Ecto neural progenitor cell (in vitro differentiated cells): ENCODE results near the gene RBBP8.

ENCODE experiments used
- DNase-seq: peaks from one replicate; pipeline ENCODE4 v3.0.0-alpha.2; 2018; ENCODE audit warnings: low spot score

Gene RBBP8

GRCh38 chr18:23063502-23063901, 130.4 kb downstream of the RBBP8 start:
- no peak for DNase-seq

DNA sequence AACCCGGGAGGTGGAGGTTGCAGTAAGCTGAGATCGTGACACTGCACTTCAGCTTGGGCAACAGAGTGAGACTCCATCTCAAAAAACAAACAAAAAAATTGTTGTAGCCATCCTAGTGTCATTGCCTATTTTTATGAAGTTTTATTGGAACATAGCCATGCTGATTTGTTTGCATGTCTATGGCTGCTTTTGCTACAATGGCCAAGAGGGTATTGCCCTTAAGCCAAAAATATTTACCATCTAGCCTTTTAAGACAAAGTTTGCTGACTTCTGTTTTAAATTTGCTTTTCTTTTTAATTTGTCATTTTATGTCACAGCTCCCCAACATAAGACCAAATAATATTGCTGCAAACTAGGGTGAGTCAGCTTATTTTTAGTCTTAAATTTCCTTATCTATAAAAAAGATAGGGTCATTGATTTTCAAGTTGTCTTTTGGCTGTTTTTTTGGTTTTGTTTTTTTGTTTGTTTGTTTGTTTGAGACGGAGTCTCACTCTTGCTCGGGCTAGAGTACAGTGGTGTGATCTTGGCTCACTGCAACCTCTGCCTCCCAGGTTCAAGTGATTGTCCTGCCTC, 132.2 kb downstream of the RBBP8 start:
- DNase-seq, result no peak

DNA sequence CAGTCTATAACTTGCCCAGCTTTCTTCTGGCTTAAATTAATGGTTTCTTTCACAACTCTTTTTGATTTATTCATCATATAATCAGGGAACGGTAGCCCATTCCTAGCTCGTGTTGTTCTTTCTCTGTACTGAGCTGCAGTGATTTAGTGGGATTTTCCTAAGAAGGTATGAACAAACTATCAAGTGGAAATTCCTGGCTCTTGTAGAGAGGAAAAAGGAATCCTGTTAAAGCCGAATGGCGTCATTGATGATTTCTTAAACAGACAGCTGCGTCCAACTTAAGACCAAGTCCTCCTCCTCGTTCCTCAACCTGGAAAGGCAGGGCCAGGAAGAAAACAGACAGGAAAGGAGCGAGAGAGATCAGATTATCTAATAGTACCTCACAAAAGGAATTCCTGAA, 132.9 kb downstream of the RBBP8 start:
- no peak for DNase-seq

DNA sequence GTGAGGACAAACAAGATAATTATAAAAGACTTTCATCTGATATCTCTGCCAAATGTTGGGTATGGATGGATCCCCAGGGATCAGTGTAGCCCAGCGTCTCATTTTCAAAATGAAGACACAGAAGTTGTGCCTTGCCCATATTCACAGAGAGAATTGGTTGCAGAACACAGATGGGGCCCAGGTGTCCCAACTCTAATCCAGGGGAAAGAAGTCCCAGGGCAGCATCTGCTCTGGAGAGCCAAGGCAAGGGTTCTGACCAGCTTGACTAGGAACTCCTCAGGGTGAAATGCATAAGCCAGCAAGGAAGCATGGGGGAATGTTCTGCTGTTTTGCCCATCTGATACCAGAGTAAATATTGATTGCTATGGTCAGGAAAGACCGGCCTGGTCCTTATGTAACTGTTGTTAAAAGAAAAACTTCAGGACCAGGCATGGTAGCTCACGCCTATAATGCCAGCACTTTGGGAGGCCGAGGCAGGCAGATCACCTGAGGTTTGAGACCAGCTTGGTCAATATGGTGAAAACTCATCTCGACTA, 133.4 kb downstream of the RBBP8 start:
- no peak for DNase-seq

DNA sequence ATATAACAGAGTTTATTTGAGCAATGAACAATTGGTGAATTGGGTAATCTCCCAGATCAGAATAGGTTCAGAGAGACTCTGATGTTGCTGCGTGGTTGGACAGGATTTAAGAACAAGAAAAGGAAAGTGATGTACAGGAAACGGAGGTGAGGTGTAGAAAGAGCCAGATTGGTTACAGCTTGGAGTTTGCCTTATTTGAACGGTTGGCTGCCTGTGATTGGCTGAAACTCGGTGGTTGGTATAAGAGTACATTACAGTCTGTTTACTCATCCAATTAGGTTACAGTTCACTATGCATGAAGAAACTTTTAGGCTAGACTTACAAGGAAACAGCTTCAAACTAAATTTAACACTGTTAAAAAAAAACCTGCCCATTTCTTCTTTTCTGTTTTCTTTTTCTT, 134.1 kb downstream of the RBBP8 start:
- no peak for DNase-seq

DNA sequence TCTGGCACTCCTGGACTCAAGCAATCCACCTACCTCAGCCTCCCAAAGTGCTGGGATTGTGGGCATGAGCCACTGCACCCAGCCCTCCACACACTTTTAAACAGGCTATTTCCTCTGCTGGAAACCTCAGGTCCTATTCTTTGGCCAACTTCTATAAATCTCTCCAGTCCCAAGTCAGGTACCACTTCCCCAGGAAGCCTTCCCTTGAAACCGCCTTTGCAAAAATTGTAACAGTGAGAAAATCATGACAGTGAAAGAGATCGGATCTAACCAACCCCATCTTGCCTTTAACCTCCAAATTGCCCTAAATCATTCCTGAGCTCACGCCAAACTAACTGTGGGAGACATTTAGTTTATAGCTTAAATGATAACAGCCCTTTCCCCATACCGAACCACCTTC, 134.9 kb downstream of the RBBP8 start:
- no peak for DNase-seq

DNA sequence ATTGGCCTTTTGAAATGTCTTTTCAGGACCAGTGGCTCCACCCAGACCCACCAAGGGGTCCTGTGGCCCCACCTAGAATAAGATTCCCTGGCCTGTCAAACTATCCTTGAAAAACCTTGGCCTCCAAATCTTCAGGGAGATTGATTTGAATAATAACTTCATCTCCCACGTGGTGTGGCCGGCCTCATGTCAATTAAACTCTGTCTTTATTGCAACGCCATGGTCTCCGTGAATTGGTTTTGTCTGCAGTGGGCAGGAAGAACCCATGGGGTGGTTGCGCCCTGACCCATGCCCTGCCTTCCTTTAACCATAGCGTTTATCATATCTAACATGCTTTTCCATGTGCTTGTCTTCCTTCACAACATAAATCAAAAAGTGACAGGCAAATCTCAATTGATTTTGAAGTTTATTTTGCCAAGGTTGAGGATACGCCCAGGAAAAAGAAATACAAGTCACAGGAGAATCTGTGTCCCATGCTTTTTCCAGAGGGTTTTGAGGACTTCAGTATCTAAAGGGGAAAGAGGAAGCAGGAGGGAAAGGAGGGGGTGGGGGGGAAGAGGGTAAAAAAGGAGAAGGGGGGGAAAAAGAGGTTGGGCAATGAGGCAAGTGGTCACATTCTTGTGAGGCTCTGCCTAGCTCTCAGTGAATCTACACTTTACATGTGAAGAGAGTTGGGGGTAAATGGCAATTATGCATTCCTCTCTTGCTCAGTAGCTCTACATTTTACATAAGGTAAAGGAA, 135.6 kb downstream of the RBBP8 start:
- no peak for DNase-seq

GRCh38 chr18:23069481-23069880, 136.4 kb downstream of the RBBP8 start:
- no peak for DNase-seq

DNA sequence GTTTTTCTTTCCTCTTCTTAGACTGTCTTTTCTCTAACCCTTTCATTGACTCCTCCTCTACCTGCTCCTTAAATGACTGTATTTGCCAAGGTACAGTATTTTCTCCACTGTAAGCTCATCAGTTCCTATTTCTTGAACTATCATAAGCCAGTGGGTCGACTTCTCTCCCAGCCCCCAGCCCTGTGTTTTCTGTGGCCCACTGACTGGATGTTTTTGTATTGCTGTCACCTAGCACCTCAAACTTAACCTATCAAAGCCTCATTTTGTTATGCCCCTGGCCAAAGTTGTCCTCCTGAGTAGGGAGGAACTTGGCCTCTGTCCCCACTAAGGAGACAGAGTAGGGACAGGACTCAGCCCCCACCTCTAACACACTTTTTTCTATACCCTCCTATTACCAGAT, 136.8 kb downstream of the RBBP8 start:
- no peak for DNase-seq

DNA sequence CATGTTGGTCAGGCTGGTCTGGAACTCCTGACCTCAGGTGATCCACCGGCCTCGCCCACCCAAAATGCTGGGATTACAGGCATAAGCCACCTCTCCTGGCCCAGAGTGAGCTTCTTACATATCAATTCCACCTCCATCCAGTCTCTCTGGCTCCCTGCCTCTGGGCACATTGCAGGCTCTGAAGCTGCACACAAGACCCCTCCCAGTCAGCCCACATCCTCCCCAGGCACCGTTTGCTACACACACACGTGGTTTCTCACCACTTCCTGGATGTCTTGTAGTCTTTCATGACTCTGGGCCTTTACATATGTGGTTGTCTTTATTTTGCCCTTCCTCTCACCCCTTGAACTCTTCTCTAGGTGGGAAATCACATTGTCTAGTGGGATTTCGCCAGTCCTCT, 138.2 kb downstream of the RBBP8 start:
- DNase-seq, result no peak

DNA sequence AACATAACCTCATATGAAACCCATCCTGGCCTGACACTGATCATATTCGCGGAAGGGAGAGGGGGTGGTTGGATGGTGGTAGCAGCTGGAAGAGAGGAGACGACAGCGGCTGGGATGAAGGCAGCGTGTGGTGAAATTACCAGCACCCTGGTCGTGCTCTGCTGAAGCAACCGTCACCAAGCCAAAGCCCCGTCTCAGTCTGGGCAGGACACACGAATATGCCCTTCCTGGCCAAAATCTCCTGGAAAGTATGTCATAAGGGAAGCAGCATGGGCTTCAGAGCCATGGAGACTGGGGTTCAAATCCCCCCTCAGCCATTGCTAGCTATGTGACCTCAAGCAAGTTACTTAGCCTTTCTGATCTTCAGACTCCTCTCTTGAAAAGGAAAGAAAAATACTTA, 139.0 kb downstream of the RBBP8 start:
- no peak for DNase-seq

- no peak for DNase-seq
Observed at GRCh38 chr18:23073996-23074606, 141.0 kb downstream of the RBBP8 start.
